ENCODE measurements around the gene GLS2.
"Not testable (repeated sequence)": the region's sequence is repeated elsewhere in the genome, so short reads cannot be mapped to it uniquely, and the experiment has no call there.

GLS2 gene

DNA sequence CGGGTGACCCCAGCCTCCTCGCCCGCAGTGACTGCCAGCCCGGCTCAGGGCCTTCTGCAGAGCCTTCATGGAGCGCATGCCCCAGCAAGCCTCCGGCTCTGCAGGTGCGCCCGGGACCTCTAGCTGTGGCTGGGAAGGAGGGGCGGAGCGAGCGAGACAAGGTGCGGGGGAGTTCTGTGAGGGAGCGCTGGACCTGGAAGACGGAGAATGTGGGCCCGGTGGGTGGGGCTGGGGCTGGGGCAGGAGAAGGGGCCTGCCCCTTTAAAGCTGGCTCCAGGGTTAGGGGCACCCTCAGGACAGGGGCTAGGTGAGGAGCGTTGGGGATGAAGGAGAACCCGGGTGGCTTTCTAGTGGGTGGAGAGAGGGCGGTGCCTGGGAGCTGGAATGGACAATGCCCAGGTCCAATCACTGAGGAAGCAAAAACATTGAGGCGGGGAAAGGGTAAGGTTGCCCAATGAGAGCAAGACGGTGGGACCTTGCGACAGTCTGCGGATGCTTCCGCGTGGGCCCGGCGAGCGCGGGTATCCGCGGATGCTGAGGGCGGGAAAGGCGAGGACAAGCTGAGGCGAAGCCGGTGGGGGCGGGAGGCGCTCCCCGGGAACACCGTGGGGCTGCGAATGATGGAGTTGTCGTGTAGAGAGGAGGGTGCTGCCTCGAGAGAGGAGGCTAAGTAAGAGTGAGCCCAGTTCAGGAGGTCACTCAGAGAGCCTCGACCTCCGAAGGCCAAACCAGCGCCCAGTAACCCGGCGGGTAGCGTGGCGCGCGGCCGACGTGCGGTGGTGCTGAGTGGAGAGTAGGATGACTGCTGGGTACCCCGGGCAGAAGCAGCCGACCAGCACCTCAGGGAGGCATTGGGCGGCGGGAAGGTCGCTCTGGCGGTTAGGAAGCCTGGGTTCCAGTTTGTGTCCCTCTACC is at the start of gene GLS2:
TSS of gene GLS2 (minus strand) at position 121 of the 915 bp plus-strand sequence. CDS start at position 78, 43 bp downstream.
- DNase-seq, result no peak

DNA sequence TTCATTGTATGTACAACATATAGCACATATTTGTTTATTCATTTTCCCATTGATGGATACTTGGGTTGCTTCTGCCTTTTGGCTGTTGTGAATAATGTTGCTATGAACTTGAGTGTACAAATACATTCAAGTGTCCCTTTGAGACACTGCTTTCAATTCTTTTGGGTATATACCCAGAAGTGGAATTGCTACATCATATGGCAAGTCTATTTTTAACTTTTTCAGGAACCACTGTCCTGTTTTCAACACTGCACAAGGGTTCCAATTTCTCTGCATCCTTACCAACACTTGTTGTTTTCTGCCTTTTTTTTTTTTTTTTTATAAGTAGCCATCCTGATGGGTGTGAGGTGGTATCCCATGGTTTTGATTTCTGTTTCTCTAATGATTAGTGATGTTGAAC is 49.6 kb upstream of the GLS2 start:
- DNase-seq, result no peak

DNA sequence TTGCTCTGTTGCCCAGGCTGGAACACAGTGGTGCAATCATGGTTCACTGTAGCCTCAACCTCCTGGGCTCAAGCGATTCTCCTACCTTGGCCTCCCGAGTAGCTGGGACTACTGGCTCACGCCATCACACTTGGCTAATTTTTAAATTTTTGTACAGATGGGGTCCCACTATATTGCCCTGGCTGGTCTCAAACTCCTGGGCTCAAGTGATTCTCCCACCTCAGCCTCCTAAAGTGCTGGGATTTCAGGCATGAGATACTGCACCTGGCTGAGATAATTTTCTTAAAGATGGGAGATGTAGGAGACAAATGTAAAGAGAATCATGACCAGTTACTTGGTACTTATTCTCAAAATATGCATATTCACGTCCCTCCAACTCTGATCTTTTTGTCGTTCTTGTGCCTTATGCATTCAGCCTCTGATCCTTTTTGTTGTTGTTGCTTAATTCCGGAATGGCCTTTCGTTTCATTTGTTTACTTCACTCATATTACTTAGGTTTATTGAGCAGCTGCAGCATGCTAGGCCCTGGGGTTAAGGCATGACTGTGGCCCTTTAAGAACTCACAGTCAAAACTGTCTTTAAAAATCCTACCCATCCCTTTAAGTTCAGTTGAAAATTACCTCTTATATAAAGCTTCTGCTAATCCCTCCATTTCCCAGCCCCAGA is 42.6 kb upstream of the GLS2 start:
- DNase-seq, result peak; percentile 30

DNA sequence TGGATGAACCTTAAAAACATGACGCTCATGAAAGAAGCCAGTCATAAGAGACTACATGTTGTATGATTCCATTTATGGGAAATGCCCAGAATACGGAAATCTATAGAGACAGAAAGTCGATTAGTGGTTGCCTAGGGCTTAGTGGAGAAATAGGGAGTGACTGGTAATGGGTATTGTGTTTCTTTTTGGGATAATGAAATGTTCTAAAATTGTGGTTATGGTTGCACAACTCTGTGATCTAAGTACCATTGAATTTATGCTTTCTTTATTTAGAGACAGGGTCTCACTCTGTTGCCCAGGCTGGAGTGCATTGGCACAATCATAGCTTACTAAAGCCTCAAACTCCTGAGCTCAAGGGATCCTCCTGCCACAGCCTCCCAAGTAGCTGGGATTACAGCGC is 41.7 kb upstream of the GLS2 start:
- DNase-seq, result peak; percentile 7

DNA sequence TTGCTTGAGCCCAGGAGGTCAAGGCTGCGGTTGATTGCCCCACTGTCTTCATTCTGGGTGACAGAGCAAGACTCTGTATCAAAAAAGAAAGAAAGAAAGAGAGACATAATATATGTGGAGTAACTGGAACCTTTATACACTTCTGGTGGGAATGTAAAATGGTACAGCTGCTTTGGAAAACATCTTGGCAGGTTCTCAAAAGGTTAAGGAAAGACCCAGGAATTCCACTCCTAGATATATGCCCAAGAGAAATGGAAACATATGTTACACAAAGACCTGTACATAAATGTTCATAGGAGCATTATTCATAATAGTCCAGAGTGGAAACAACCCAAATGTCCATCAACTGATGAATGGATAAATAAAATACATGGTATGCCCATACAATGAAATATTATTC is 40.9 kb upstream of the GLS2 start:
- DNase-seq, result no peak

DNA sequence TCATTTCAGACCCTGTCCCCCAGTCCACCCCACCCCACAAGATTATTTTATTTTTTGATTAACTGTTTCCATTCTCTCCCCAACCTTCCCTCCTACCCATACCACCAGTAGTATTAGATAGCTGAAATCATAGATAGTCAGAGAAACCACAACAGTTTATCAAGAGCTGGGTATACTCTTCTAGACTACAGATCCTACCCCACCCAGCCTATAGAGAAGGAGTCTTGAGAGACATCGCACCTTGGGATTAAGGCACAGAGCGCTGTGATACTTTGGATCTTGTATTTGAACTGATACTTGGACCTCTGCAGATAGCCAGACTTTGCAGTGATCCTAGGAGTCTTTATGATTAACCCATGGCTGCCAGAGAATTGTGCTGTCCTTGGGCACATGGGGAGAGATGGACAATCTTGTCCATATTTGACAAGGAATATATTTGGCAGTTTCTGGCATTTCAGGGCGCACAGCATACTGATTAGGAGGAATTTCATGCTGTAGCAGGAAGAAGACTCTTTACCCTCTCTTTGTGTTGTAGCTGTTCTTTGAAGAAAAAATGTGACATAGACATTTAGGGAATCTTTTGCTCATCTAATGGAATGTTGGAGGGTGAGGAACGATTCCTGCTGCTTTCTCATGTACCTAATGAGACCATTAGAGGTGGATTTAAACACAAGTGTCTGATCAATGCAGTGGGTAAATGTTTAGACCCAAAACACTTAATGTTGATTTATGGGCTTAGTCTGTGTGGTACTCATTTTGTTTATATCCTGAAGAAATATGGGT is 34.6 kb upstream of the GLS2 start:
- DNase-seq, result peak; percentile 50

DNA sequence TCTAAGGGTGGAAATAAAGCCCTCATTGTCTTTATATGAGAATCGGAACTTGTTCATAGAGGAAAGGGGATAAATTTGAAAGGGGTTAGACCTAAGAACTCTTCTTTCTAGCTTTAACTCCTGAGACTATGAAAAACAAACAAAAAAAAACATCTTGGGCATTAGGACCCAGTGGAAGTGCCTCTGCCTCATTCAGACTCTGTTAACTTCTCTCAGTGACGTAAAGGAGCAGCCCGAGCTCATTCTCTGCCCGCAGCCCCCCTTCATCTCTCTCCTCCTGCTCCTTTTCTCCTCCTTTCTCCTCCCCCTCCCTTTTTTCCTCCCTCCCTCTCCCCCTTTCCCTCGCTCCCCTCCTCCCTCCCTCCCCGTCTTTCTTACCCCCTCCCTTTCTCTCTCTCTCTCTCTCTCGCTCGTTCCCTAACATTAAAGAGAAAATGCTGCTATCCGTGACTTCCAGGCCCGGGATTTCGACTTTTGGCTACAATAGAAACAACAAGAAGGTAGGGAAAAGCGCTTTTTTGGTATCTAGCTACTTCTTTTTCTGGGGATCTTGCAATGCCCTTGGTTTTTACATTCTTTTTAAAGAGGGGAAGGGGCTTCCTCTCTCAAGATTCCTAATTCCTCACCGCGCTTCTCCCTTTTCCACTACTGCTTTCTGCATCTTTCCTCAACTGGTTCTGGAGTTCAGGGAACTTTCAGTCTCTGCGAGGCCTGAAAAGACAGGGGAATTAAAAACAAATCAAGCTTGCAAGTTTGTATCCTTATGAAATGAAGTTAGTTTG is 33.8 kb upstream of the GLS2 start, which contains the start of gene RBMS2:
TSS of gene RBMS2 (plus strand) at position 231 of the 782 bp plus-strand sequence. CDS start at position 435, 204 bp downstream.
- peak; percentile 94 for DNase-seq

DNA sequence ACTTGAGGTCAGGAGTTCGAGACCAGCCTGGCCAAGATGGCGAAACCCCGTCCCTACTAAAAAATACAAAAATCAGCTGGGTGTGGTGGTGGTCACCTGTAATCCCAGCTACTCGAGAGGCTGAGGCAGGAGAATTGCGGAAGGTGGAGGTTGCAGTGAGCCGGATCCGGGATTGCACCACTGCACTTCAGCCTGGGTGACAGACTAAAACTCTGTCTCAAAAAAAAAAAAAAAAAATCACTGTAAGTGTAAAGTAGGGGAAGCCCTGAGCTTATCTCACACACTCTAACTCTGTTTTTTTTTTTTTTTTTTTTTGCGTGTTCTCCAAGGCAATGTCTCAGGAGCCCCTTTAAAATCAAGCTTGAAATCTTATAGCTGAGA is 33.2 kb upstream of the GLS2 start:
- peak; percentile 6 for DNase-seq

DNA sequence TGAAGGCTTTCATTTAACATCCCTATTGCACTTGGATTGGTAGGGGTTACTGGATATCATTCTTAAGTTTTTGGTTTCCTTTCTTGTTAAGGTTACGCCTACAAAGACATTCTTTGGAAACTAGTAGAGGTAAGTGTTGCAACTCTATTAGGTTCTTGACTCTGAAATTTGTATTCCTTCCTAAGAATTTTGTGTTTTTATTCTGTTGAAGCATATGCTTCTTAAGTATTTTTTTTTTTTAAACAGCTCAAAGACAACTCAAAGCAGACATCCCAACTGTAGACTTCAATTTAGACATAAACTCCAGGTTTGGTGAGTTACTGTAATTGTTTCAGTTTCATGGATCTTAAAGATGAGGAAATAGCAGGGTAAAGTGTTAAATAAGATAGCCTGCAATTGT is 32.5 kb upstream of the GLS2 start:
- DNase-seq, result peak; percentile 30

DNA sequence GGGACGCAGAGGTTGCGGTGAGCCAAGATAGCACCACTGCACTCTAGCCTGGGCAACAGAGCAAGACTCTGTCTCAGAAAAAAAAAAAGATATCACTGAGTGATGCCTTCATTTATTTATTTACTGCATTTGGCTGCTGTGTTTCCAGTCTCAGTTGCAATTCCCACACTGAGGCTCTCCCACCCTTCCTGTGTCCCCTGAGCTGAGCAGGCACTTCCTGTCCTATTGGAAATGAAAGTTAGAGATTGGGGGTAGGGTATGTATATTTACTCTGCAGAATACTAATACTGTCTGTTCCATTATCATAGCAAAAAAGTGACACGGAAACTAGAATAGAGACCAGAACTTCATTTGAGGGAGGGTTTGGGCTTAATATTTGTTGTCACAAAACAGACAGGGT is 32.1 kb upstream of the GLS2 start:
- DNase-seq, result peak; percentile 7

DNA sequence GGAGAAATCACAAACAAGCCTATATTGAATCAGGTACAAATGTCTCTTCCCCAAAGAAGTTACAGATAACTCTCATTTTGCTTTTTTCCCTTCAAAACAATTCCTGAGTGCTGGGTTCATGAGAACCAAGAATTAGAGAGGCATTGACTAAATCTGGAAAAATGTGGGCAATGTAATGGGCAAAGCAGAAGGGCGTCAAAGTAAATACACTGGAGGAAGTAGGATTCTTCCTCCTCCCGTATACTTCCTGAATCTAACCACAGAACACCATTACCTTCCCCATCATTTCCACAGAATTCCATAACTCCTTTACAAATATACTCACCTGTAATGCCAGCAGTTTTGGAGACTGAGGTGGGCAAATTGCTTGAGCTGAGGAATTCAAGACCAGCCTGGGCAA is 30.6 kb upstream of the GLS2 start:
- DNase-seq, result peak; percentile 48

DNA sequence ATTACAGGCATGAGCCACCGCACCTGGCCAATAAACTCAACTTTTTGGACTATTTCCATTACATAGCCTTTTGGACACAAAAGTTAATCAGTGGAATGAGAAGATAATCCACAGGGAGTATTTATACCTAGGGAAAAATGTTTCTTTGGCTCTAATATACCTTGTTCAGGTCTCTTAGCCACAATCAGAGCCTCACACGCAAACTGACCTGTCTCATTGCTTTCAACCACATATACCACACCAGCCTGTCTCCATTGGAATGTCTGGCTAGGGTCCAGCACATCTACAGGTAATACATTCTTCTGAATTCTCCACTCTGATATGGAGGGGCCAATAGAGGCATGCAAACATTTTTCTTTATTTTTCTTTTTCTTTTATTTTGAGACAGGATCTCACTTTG is 29.9 kb upstream of the GLS2 start:
- no peak for DNase-seq

DNA sequence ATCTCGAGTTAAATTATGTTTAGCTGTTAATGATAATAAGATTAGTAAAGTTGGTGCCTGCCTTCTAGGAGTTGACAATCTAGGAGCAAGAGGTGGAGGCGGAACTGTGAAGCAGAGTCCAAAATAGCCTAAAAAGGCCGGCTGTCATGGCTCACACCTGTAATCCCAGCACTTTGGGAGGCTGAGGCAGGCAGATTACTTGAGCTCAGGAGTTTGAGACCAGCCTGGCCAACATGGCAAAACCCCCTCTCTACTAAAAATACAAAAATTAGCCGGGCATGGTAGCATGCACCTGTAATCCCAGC is 26.0 kb upstream of the GLS2 start:
- not testable (repeated sequence) for DNase-seq

DNA sequence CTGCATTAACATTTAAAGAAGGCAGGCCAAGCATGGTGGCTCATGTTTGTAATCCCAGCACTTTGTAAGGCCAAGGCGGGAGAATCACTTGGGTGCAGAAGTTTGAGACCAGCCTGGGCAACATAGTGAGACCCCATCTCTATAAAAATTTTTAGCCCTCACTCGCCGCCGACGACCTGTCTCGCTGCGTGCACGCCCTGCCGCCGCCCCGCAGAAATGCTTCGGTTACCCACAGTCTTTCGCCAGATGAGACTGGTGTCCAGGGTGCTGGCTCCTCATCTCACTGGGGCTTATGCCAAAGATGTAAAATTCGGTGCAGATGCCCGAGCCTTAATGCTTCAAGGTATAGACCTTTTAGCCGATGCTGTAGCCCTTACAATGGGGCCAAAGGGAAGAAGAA is 22.8 kb upstream of the GLS2 start:
- DNase-seq, result no peak

DNA sequence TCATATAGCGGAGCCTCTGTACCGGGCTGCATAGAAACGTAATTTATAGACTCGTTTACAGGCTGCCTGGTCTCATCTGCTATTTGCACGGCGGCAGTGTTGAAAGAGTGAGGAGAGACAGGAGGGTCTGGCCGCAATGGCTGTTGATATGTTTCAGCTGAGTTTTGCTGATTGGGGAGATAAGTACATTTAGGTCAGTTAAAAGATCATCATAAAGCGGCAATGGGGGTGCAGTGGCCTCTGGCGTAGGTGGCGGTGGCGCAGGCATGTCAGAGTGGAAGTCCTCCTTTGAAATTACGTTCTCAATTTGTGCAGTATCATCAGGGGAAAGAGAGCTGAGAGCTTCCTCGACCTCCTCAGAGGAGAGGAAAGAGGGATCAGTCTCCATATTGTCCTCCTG is 11.9 kb upstream of the GLS2 start:
- DNase-seq, result not testable (repeated sequence)

DNA sequence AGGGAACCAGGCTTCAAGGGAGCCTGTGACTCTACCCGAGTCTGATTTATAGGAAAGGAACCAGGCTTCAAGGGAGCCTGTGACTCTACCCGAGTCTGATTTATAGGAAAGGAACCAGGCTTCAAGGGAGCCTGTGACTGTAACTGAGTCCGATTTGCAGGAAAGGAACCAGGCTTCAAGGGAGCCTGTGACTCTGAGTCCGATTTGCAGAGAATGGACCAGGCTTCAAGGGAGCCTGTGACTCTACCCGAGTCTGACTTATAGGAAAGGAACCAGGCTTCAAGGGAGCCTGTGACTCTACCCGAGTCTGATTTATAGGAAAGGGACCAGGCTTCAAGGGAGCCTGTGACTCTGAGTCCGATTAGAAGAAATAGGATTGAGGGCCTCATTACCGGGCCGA is 11.5 kb upstream of the GLS2 start:
- DNase-seq, result not testable (repeated sequence)

DNA sequence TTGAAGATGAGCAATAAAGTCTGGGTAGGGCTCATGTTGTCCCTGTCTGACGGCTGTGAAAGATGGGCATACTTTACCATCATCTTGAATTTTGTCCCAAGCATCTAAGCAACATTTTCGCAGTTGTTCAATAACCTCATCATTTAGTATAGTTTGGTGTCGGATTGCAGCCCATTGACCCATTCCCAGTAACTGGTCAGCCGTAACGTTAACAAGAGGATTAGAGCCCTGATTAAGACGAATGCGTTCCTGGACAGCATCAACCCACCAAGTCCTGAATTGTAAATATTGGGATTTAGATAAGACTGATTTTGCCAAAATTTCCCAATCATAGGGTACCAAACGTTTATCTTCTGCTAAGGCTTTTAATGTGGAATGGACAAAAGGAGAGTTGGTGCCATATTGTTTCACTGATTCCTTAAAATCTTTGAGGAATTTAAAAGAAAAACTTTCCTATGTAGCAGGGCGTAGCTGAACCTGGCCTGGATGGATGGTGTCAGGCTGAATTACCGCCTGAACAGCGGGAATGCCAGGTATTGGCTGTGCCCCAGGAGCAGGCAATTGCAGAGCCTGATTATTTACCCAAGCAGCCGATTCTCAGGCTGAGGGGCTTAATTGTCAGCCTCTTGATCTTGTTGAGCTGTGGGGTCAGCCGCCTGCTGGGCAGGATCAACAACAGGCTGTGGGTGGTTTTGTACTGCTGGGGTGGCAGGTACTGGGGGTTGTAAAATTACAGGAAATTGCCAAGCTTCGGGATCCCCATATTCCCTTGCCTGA is 10.4 kb upstream of the GLS2 start:
- DNase-seq, result not testable (repeated sequence)

DNA sequence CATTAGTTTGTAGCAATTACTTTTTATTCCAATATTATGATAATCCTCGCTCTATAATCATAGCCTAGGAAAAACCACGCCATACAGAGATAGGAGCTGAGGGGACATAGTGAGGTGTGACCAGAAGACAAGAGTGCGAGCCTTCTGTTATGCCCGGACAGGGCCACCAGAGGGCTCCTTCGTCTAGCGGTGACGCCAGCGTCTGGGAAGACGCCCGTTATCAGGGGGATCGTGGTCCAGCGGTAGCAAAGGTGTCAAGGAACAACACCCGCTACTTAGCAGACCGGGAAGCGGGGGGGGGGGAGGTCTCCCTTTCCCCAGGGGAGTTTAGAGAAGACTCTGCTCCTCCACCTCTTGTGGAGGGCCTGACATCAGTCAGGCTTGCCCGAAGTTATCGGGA is 8.7 kb upstream of the GLS2 start:
- not testable (repeated sequence) for DNase-seq

DNA sequence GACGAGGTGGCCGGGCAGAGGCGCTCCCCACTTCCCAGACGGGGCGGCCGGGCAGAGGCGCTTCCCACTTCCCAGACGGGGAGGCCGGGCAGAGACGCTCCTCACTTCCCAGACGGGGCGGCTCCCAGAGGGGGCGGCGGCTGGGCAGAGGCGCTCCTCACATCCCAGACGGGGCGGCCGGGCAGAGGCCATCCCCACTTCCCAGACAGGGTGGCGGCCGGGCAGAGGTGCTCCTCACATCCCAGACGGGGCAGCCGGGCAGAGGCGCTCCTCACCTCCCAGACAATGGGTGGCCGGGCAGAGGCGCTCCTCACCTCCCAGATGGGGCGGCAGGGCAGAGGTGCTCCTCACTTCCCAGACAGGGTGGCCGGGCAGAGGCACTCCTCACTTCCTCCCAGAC is 6.5 kb upstream of the GLS2 start:
- not testable (repeated sequence) for DNase-seq

DNA sequence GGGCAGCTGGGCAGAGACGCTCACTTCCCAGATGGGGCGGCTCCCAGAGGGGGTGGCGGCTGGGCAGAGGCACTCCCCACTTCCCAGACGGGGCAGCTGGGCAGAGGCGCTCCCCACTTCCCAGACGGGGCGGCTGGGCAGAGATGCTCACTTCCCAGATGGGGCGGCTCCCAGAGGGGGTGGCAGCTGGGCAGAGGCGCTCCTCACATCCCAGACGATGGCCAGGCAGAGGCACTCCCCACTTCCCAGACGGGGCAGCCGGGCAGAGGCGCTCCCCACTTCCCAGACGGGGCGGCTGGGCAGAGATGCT is 6.1 kb upstream of the GLS2 start:
- DNase-seq, result not testable (repeated sequence)

DNA sequence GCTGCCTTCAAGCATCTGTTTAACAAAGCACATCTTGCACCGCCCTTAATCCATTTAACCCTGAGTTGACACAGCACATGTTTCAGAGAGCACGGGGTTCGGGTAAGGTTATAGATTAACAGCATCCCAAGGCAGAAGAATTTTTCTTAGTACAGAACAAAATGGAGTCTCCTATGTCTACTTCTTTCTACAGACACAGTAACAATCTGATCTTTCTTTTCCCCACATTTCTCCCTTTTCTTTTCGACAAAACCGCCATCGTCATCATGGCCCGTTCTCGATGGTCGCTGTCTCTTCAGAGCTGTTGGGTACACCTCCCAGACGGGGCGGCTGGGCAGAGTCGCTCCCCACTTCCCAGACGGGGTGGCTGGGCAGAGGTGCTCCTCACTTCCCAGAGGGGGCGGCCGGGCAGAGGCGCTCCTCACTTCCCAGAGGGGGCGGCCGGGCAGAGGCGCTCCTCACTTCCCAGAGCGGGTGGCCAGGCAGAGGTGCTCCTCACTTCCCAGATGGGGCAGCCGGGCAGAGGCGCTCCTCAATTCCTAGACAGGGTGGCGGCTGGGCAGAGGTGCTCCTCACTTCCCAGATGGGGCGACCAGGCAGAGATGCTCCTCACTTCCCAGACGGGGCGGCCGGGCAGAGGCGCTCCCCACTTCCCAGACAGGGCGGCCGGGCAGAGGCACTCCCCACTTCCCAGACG is 5.6 kb upstream of the GLS2 start:
- DNase-seq, result not testable (repeated sequence)
